ENCODE measurements around the gene ABCC3.

- no peak for TF ChIP-seq CTCF (IDR thresholded peaks at IDR 0.05)
- no peak for TF ChIP-seq POLR2A (IDR thresholded peaks at IDR 0.05)
These were observed 6.7 kb downstream of the ABCC3 start for GRCh38 chr17:50641357-50641756.
